NT2/D1 (cell line): Measurements from ENCODE around the gene SLCO2B1.
A peak's percentile ranks its signal among the peaks of the same experiment; 100 is the strongest.

ENCODE experiments used
- DNase-seq: peaks from one replicate; pipeline ENCODE4 v3.0.0-alpha.2; 2011; ENCODE audit warnings: low read depth, low spot score
- H3K27me3 ChIP-seq: 2 replicates; pipeline ENCODE4 v1.6.0; 2011; ENCODE audit warnings: mild to moderate bottlenecking; ENCODE audit not compliant: insufficient read length, insufficient read depth
- H3K36me3 ChIP-seq: 2 replicates; pipeline ENCODE4 v1.6.1; 2011; ENCODE audit warnings: mild to moderate bottlenecking, low read length, mixed read lengths; ENCODE audit not compliant: insufficient read depth, insufficient read length
- H3K4me1 ChIP-seq: 2 replicates; pipeline ENCODE4 v1.5.1; 2011; ENCODE audit not compliant: insufficient read depth, insufficient read length
- H3K4me3 ChIP-seq: 2 replicates; pipeline ENCODE4 v1.5.1; 2011; ENCODE audit warnings: low read depth; ENCODE audit not compliant: insufficient read length
- H3K9ac ChIP-seq: 2 replicates; pipeline ENCODE4 v1.6.0; 2011; ENCODE audit warnings: low read depth; ENCODE audit not compliant: insufficient read length
- H3K9me3 ChIP-seq: 2 replicates; pipeline ENCODE4 v1.5.1; 2011; ENCODE audit warnings: mild to moderate bottlenecking, low read length; ENCODE audit not compliant: insufficient read depth
- SUZ12 ChIP-seq: IDR thresholded peaks from 2 replicates; pipeline ENCODE4 v1.6.1; 2011; ENCODE audit not compliant: insufficient read length, insufficient read depth; ENCODE audit errors: extremely low read depth
- YY1 ChIP-seq: IDR thresholded peaks from 2 replicates; pipeline ENCODE4 v1.6.1; 2011; ENCODE audit not compliant: insufficient read length, insufficient read depth
- ZNF274 ChIP-seq: IDR thresholded peaks from 2 replicates; pipeline ENCODE4 v1.6.1; 2011; ENCODE audit warnings: mild to moderate bottlenecking, low read depth, low read length

The SLCO2B1 gene

DNA sequence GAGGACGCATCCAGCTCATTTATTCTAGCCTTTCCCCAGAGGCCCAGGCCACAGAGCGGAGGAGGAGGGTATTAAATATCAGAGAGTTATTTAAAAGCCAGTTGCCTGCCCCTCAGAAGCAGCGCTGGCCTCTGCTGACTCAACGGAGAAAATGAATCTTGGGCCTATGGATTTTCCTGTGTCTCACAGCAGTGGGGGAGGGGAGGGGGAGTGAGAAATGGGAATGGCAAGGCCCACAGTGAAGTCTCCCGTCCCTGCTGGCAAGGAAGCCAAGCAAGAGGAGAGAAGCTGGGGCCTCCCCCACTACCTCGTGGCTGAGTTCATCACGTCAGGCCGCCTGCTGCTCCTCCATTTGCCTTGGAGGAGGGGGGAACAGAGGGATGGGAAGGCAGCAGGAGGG lies 85.2 kb downstream of the SLCO2B1 start:
- H3K9me3 ChIP-seq, result no peaks in the 10 kb centered on the region
- H3K4me1 ChIP-seq, result no peaks in the 10 kb centered on the region
- no peak overlapping the region for H3K4me3 ChIP-seq
- TF ChIP-seq YY1 (no peak), ZNF274 (no peak), SUZ12 (no peak)
- H3K27me3 ChIP-seq, result no peaks in the 10 kb centered on the region
- H3K9ac ChIP-seq, result no peak overlapping the region
- no peaks in the 10 kb centered on the region for H3K36me3 ChIP-seq
- DNase-seq, result no peak

- Histone ChIP-seq H3K9ac (no peak overlapping the region), H3K36me3 (no peaks in the 10 kb centered on the region), H3K4me3 (no peak overlapping the region), H3K9me3 (no peaks in the 10 kb centered on the region), H3K4me1 (no peaks in the 10 kb centered on the region), H3K27me3 (peaks cover 3% of the 10 kb centered on the region)
- no peak for DNase-seq
- no peak for TF ChIP-seq YY1
- no peak for TF ChIP-seq SUZ12
- no peak for TF ChIP-seq ZNF274
These were observed 86.1 kb downstream of the SLCO2B1 start for GRCh38 chr11:75237050-75237449.

- DNase-seq, result no peak
- Histone ChIP-seq H3K27me3 (peaks cover 21% of the 10 kb centered on the region), H3K4me3 (no peak overlapping the region), H3K9me3 (peaks cover 14% of the 10 kb centered on the region; the same call in 1 of the 2 replicates), H3K4me1 (no peaks in the 10 kb centered on the region), H3K36me3 (no peaks in the 10 kb centered on the region), H3K9ac (no peak overlapping the region)
- no peak for TF ChIP-seq ZNF274
- no peak for TF ChIP-seq YY1
- no peak for TF ChIP-seq SUZ12
These were observed 87.9 kb downstream of the SLCO2B1 start for GRCh38 chr11:75238595-75239440.

GRCh38 chr11:75239531-75240290 lies 88.8 kb downstream of the SLCO2B1 start:
- H3K9me3 ChIP-seq, result peaks cover 14% of the 10 kb centered on the region; the same call in 1 of the 2 replicates
- H3K4me3 ChIP-seq, result peak overlapping the region; percentile 15
- TF ChIP-seq SUZ12 (no peak), ZNF274 (no peak), YY1 (no peak)
- H3K36me3 ChIP-seq, result no peaks in the 10 kb centered on the region
- peaks cover 28% of the 10 kb centered on the region for H3K27me3 ChIP-seq
- DNase-seq, result no peak
- H3K4me1 ChIP-seq, result no peaks in the 10 kb centered on the region
- peak overlapping the region; percentile 64 for H3K9ac ChIP-seq

DNA sequence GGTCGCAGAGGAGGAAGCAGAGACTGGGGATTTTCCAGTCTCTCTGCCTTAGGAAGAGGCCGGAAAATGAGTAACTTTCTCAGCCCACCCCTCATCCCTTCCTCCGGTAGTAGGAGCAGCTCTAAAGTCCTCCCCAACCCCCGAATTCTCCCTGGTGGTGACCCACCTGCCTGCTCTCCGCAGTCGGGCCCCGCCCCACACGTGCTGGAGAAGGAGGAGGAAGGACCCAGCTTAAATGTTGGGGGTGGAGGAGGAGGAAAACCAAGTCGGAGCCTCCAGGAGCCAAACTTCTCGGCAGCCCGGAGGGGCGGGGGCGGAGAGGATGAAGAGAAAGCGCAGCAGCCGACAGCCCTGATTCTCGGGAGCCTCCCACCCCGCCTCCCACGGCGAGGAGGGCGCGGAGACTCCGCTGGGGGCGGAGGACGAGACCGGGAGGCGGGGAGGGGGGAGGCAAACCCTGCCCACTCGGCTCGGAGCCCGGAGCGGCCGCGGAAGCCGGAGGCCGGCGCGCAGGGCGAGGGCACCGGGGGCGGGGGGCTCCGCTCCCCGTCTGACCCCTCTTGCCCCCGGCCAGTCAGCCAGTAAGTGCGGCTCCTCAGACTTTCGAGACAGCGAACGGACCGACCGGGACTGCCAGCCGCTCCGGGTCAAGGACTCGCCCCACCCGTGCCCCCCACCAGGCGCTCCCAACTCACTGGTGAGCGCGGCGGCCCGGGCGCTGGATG lies 89.6 kb downstream of the SLCO2B1 start, which contains the start of gene TPBGL:
TSS of gene TPBGL (plus strand) at position 464 of the 725 bp plus-strand sequence. CDS start 276 bp downstream, outside the sequence.
- no peaks in the 10 kb centered on the region for H3K4me1 ChIP-seq
- H3K9ac ChIP-seq, result peak within 1 kb of the TSS; percentile 83
- TF ChIP-seq ZNF274 (no peak), SUZ12 (no peak), YY1 (no peak)
- peak within 1 kb of the TSS; percentile 71 for H3K4me3 ChIP-seq
- H3K36me3 ChIP-seq, result no peaks in the 10 kb centered on the region
- H3K27me3 ChIP-seq, result peaks cover 34% of the 10 kb centered on the region
- no peak for DNase-seq
- peaks cover 14% of the 10 kb centered on the region; the same call in 1 of the 2 replicates for H3K9me3 ChIP-seq

GRCh38 chr11:75241036-75241905 lies 90.4 kb downstream of the SLCO2B1 start:
- Histone ChIP-seq H3K36me3 (no peaks in the 10 kb centered on the region), H3K4me3 (peak overlapping the region; percentile 71), H3K27me3 (peaks cover 34% of the 10 kb centered on the region), H3K9ac (peak overlapping the region; percentile 83), H3K9me3 (peaks cover 14% of the 10 kb centered on the region; the same call in 1 of the 2 replicates), H3K4me1 (no peaks in the 10 kb centered on the region)
- TF ChIP-seq SUZ12 (no peak), YY1 (no peak), ZNF274 (no peak)
- DNase-seq, result peak; percentile 84
